HCT116 (cell line): ENCODE measurements around the gene HMGCS2. TPM values are rescaled to one million over a fixed set of nuclear protein-coding genes. Genes with fewer than 3 reads are reported as not detected.

Experiments
- ATAC-seq: fragments of 200-7000 bp; cut with Tn5 transposase; 2 replicates; pipeline ENCODE4 v1.9.1; 2020; ENCODE audit warnings: mild to moderate bottlenecking, moderate library complexity
- BruUV-seq: library from RNA; stranded (reverse); fragments of 400-500 nt; replicated peaks from 2 replicates; lab custom pipeline; 2021; lab: Mats Ljungman, UMichigan
- CTCF ChIA-PET: fragments of 300-600 bp; sonication (Branson Sonifier 250); formaldehyde crosslinking; loops from one replicate; lab custom pipeline; 2021; ENCODE audit warnings: antibody characterized with exemption; lab: Charles Lee
- POLR2A ChIA-PET: fragments of 300-600, 350-600 bp; sonication (Branson Sonifier 250); formaldehyde crosslinking; loops from one replicate; lab custom pipeline; 2021; ENCODE audit warnings: antibody characterized with exemption; lab: Charles Lee
- RAD21 ChIA-PET, 2 experiments: fragments of 300-600 bp; sonication (Branson Sonifier 250); formaldehyde crosslinking; loops; one replicate each; lab custom pipeline; 2023; ENCODE audit warnings: low total read pairs in 2 of 2; ENCODE audit not compliant: uncharacterized antibody in 2 of 2, unreplicated experiment in 2 of 2, low non-redundant PET in 1 of 2; lab: Charles Lee
- DNase-seq: peaks from one replicate; pipeline ENCODE4 v3.0.0-alpha.2; 2010; ENCODE audit warnings: low read depth, low spot score
- H2AFZ ChIP-seq: fragments of 200-600 bp; shearing (Covaris generic), sonication (generic); 2 replicates; pipeline ENCODE4 v1.6.1; 2017; ENCODE audit warnings: low read depth, mixed run types, mixed read lengths, antibody characterized with exemption, low read length; ENCODE audit not compliant: poor library complexity, severe bottlenecking
- H3K27ac ChIP-seq: 2 replicates; pipeline ENCODE4 v1.5.1; 2012; ENCODE audit warnings: low read depth, low read length
- H3K27me3 ChIP-seq: fragments of 200-600 bp; sonication (generic); 2 replicates; pipeline ENCODE4 v1.6.1; 2016; ENCODE audit warnings: mixed run types, low read length, mixed read lengths; ENCODE audit not compliant: insufficient read depth
- H3K36me3 ChIP-seq, 2 experiments: fragments of 200-500 bp in 1 of 2; fragments of 200-600 bp in 1 of 2; sonication (Bioruptor generic) in 1 of 2; sonication (generic) in 1 of 2; 2 replicates each; pipeline versions ENCODE4 v1.5.1 to v1.6.1; 2014 to 2016; ENCODE audit warnings: low read length in 2 of 2, inconsistent platforms in 1 of 2, mixed read lengths in 1 of 2, mixed run types in 1 of 2; ENCODE audit not compliant: insufficient read depth in 2 of 2, control insufficient read depth in 1 of 2
- H3K4me1 ChIP-seq, 2 experiments: fragments of 200-600 bp in 1 of 2; sonication (generic) in 1 of 2; 2 replicates each; pipeline versions ENCODE4 v1.5.1 to v1.6.1; 2012 to 2017; ENCODE audit warnings: low read length in 2 of 2, inconsistent platforms in 1 of 2, mild to moderate bottlenecking in 1 of 2, mixed read lengths in 1 of 2, mixed run types in 1 of 2, moderate library complexity in 1 of 2; ENCODE audit not compliant: insufficient read depth in 2 of 2, control insufficient read depth in 1 of 2
- H3K4me2 ChIP-seq: fragments of 200-600 bp; sonication (generic); 2 replicates; pipeline ENCODE4 v1.6.1; 2017; ENCODE audit warnings: mixed run types, low read length, mixed read lengths
- H3K4me3 ChIP-seq, 2 experiments: fragments of 200-600 bp in 1 of 2; sonication (generic) in 1 of 2; replicated peaks in 1 of 2; 2 replicates each; pipeline ENCODE4 v1.5.1; 2011 to 2016; ENCODE audit warnings: low read length in 2 of 2, control low read depth in 1 of 2, low read depth in 1 of 2, mild to moderate bottlenecking in 1 of 2, mixed read lengths in 1 of 2, mixed run types in 1 of 2
- H3K79me2 ChIP-seq: fragments of 200-600 bp; sonication (generic); 2 replicates; pipeline ENCODE4 v1.6.1; 2017; ENCODE audit warnings: mild to moderate bottlenecking, mixed run types, low read length, moderate library complexity, mixed read lengths; ENCODE audit not compliant: insufficient read depth
- H3K9ac ChIP-seq: fragments of 200-600 bp; sonication (generic); 2 replicates; pipeline ENCODE4 v1.6.1; 2016; ENCODE audit warnings: low read length, mixed read lengths
- H3K9me2 ChIP-seq: fragments of 200-600 bp; sonication (generic), shearing (Covaris generic); 2 replicates; pipeline ENCODE4 v1.6.1; 2017; ENCODE audit warnings: mixed run types, mild to moderate bottlenecking, moderate library complexity; ENCODE audit not compliant: insufficient read depth
- H3K9me3 ChIP-seq, 2 experiments: fragments of 200-500 bp in 1 of 2; fragments of 200-600 bp in 1 of 2; sonication (Bioruptor generic) in 1 of 2; sonication (generic) in 1 of 2; 2 replicates each; pipeline ENCODE4 v1.6.1; 2014 to 2017; ENCODE audit warnings: low read length in 2 of 2, mixed read lengths in 2 of 2, inconsistent platforms in 1 of 2, low read depth in 1 of 2, mild to moderate bottlenecking in 1 of 2, mixed run types in 1 of 2, moderate library complexity in 1 of 2; ENCODE audit not compliant: control insufficient read depth in 1 of 2, insufficient read depth in 1 of 2
- H4K20me1 ChIP-seq: fragments of 200-600 bp; sonication (generic), shearing (Covaris generic); 2 replicates; pipeline ENCODE4 v1.6.1; 2017; ENCODE audit warnings: mixed run types, mild to moderate bottlenecking, moderate library complexity; ENCODE audit not compliant: insufficient read depth
- CBX3 ChIP-seq: IDR thresholded peaks from 2 replicates; pipeline ENCODE4 v1.6.1; 2012; ENCODE audit warnings: low read depth
- CEBPB ChIP-seq: IDR thresholded peaks from 2 replicates; pipeline ENCODE4 v1.6.1; 2012; ENCODE audit warnings: low read depth
- EGR1 ChIP-seq: IDR thresholded peaks from 2 replicates; pipeline ENCODE4 v1.6.1; 2012; ENCODE audit warnings: low read depth
- FOSL1 ChIP-seq: IDR thresholded peaks from 2 replicates; pipeline ENCODE4 v1.6.1; 2012; ENCODE audit warnings: low read depth
- POLR2AphosphoS5 ChIP-seq: IDR thresholded peaks from 2 replicates; pipeline ENCODE4 v1.6.1; 2011; ENCODE audit warnings: mild to moderate bottlenecking, low read depth, low read length, moderate library complexity
- SIN3A ChIP-seq: IDR thresholded peaks from 2 replicates; pipeline ENCODE4 v1.6.1; 2012; ENCODE audit warnings: low read depth
- SP1 ChIP-seq: IDR thresholded peaks from 2 replicates; pipeline ENCODE4 v1.6.1; 2012; ENCODE audit warnings: low read depth
- SRF ChIP-seq: IDR thresholded peaks from 2 replicates; pipeline ENCODE4 v1.6.1; 2012; ENCODE audit warnings: low read depth
- YY1 ChIP-seq: IDR thresholded peaks from 2 replicates; pipeline ENCODE4 v1.6.1; 2011; ENCODE audit warnings: low read length, low read depth, moderate library complexity, mild to moderate bottlenecking; ENCODE audit not compliant: insufficient replicate concordance; ENCODE audit errors: extremely low read depth
- ZNF274 ChIP-seq: fragments of 200-500 bp; sonication (Bioruptor generic); IDR thresholded peaks from 2 replicates; pipeline ENCODE4 v1.6.1; 2014; ENCODE audit warnings: mild to moderate bottlenecking, low read depth, low read length, inconsistent platforms
- intact Hi-C: fragments of 100-400 bp; cut with micrococcal nuclease; formaldehyde crosslinking; loops from 2 replicates; pipeline ENCODE4 v1.10.0; 2022
- total RNA-seq: library from RNA; stranded (reverse); gene quantifications from one replicate; pipeline ENCODE4 v1.2.1, GENCODE V29; 2021; ENCODE audit not compliant: unreplicated experiment
- TF ChIP-seq, protein P1 (sequence below): IDR thresholded peaks from 2 replicates; pipeline ENCODE4 v1.6.1; 2012
- TF ChIP-seq, protein P2 (sequence below), 3 experiments: fragments of 200-600 bp in 1 of 3; sonication (generic) in 1 of 3; IDR thresholded peaks in 2 of 3; conservative IDR thresholded peaks in 1 of 3; 2 replicates each; pipeline ENCODE4 v1.5.1; 2012 to 2017; ENCODE audit warnings: low read depth in 2 of 3, low read length in 2 of 3, antibody characterized with exemption in 1 of 3, borderline replicate concordance in 1 of 3, control low read depth in 1 of 3, mild to moderate bottlenecking in 1 of 3, mixed read lengths in 1 of 3, mixed run types in 1 of 3, moderate library complexity in 1 of 3; ENCODE audit not compliant: insufficient read depth in 1 of 3
- TF ChIP-seq, protein P3 (sequence below): IDR thresholded peaks from 2 replicates; pipeline ENCODE4 v1.6.1; 2012

HMGCS2 gene
- total RNA-seq, 1 experiment from 2014 or later, result 0.20 TPM

DNA sequence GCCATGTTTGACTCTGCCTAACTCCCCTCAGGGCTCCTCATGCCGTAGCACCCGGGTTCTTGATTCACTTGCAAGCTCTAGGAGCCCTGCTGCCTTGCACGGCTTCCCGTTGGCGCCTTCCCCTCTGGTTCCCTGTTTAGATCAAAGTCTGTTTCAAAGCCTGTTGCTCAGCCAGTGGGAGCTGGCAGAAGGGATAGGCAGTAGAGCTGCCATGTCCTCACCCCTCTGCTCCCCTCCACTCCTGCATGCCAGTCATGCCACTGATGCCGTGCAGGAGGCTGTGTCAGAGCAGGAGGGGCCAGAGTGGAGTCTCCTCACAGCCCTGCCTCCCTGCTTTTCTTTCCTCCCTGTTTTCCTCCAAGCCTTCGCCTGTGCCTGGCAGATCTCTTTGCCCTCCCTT, 26.5 kb downstream of the HMGCS2 start:
- Histone ChIP-seq H3K9ac (no peak overlapping the region), H3K27me3 (no peaks in the 10 kb centered on the region), H3K9me2 (no peaks in the 10 kb centered on the region), H4K20me1 (no peaks in the 10 kb centered on the region), H3K4me3 (no peak overlapping the region), H3K36me3 (peaks cover 0 to 3% of the 10 kb centered on the region in 2 experiments; a peak in 1 of 4 replicates), H3K4me1 (no peaks in the 10 kb centered on the region), H3K79me2 (no peaks in the 10 kb centered on the region), H2AFZ (no peak overlapping the region), H3K4me2 (no peak overlapping the region), H3K27ac (no peak overlapping the region), H3K9me3 (no peaks in the 10 kb centered on the region)
- intact Hi-C loops, result loop anchor here (5.0 kb wide), 1 partner anchor 130 kb away; no protein-coding TSS in a partner anchor
- no TSS peak for BruUV-seq
- CTCF ChIA-PET, result no interaction called here
- TF ChIP-seq CEBPB (no peak), CBX3 (no peak), ZNF274 (no peak), FOSL1 (no peak), SP1 (no peak), SIN3A (no peak), POLR2AphosphoS5 (no peak), SRF (no peak), EGR1 (no peak)
- no peak for DNase-seq
- POLR2A ChIA-PET, result no interaction called here
- ATAC-seq, result no peak
- RAD21 ChIA-PET, result no interaction called here

DNA sequence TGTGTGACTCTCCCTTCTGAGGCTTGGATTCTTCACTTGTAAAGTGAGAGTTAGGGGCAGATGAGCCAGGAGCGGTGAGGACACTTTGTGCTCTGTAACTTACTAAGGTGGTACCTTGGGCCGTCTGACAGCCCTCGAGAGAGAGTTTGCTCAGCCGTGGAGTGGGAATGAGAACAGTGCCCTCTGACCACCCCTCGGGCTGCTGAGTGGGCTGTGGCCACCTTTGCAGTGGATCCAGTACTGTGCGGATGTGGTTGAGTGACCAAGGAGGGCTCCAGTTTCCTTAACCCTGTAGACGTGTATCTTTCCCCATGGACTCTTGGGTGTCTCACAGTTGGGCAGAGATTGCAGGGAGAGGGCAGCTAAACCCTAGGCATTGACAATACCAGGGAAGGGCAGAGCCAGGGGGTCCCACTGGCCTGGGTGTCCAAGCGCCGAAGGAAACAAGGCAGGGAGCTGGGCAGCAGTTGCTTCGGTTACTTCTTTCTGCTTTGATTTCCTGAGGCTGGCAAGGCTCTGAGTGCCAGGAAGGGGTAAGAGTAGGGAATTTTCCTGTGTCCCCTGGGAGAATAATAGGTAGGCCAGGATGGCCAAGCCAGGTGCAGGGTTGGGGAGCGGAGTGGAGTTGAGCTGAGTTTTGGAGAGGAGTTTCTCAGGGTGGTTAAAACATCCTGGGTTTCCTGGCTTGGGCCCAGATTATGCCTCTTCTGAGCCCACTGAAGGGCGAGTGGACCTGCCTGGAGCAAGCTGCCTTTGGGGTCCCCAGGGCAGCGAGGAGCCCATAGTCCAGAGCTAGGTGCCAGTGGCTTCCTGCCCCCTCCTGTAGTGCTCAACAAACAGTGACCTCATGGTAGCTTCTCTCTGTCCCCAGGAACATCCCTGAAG, 27.6 kb downstream of the HMGCS2 start:
- CTCF ChIA-PET, result no interaction called here
- Histone ChIP-seq H3K4me1 (no peaks in the 10 kb centered on the region), H3K27ac (no peak overlapping the region), H3K9ac (no peak overlapping the region), H3K79me2 (no peaks in the 10 kb centered on the region), H3K4me2 (no peak overlapping the region), H2AFZ (no peak overlapping the region), H3K9me2 (no peaks in the 10 kb centered on the region), H3K9me3 (no peaks in the 10 kb centered on the region), H3K36me3 (peaks cover 0 to 8% of the 10 kb centered on the region in 2 experiments; a peak in 2 of 4 replicates), H3K27me3 (no peaks in the 10 kb centered on the region), H4K20me1 (no peaks in the 10 kb centered on the region), H3K4me3 (no peak overlapping the region)
- intact Hi-C loops, result loop anchor here (5.0 kb wide), 1 partner anchor 129 kb away; no protein-coding TSS in a partner anchor
- ATAC-seq (no peak), DNase-seq (no peak)
- RAD21 ChIA-PET, result no interaction called here
- POLR2A ChIA-PET, result no interaction called here
- no TSS peak for BruUV-seq
- TF ChIP-seq CBX3, result no peak
- TF ChIP-seq SP1, result no peak
- no peak for TF ChIP-seq YY1
- TF ChIP-seq, protein P1, sequence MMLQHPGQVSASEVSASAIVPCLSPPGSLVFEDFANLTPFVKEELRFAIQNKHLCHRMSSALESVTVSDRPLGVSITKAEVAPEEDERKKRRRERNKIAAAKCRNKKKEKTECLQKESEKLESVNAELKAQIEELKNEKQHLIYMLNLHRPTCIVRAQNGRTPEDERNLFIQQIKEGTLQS, result no peak
- TF ChIP-seq, protein P2, sequence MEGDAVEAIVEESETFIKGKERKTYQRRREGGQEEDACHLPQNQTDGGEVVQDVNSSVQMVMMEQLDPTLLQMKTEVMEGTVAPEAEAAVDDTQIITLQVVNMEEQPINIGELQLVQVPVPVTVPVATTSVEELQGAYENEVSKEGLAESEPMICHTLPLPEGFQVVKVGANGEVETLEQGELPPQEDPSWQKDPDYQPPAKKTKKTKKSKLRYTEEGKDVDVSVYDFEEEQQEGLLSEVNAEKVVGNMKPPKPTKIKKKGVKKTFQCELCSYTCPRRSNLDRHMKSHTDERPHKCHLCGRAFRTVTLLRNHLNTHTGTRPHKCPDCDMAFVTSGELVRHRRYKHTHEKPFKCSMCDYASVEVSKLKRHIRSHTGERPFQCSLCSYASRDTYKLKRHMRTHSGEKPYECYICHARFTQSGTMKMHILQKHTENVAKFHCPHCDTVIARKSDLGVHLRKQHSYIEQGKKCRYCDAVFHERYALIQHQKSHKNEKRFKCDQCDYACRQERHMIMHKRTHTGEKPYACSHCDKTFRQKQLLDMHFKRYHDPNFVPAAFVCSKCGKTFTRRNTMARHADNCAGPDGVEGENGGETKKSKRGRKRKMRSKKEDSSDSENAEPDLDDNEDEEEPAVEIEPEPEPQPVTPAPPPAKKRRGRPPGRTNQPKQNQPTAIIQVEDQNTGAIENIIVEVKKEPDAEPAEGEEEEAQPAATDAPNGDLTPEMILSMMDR (IDR thresholded peaks at IDR 0.05 in 2 of 3, conservative IDR thresholded peaks at IDR 0.05 in 1 of 3; ENCODE audit: borderline replicate concordance in 1 of 3, insufficient read depth in 1 of 3, low read depth in 2 of 3, low read length in 2 of 3), result no peak
- TF ChIP-seq, protein P3, sequence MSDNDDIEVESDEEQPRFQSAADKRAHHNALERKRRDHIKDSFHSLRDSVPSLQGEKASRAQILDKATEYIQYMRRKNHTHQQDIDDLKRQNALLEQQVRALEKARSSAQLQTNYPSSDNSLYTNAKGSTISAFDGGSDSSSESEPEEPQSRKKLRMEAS, result no peak
- TF ChIP-seq FOSL1, result no peak
- TF ChIP-seq EGR1, result no peak
- TF ChIP-seq POLR2AphosphoS5, result no peak
